NOMO-1 (cell line): ENCODE results near the gene ADAM15.

ENCODE experiments used
- DNase-seq, 2 experiments: peaks; one replicate each; lab custom pipeline; 2025; ENCODE audit not compliant: unreplicated experiment in 2 of 2; lab: John Stamatoyannopoulos, UW

ADAM15 gene

DNA sequence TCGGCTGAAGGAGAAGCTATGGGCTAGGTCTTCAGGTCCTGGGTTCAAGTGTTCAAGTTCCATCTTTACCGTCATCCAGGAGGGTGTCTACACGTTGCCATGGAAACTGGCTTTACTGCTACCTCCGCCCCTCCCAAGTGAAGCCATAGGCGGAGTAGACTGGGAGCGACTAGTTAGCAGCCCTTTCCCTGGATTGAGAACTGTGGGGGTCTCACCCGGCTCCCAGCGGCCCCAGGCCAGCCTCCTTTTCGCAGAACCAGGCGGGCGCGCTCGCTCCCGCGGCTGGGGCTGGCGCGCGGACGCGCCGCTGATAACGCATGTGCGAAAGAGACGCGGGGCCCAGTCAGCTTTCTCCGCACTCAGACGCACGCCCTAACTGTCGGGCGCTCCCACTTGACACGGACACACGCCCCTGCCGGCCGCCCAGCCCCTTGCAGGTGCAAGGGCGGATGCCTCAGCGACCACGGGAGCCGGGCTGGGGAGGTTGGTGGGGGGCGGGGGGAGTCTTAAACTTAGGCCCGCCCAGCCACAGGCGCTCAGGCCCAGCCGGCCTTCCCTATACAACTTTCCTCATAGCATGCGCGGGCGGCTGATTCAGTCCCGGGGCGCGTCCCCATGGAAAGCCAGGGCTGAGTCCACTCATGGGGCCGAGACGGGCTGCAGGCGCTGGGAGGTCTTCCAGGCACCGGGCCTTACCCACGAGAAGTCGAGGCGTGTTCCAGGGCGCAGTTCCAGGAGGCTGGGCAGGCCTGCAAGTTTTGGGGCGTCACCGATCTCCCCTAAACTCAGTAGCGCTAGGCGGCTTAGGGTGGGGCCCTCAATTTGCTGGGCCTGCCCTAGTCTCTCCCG is 19.8 kb downstream of the ADAM15 start:
- DNase-seq, result peak; percentile 77 to 83

DNA sequence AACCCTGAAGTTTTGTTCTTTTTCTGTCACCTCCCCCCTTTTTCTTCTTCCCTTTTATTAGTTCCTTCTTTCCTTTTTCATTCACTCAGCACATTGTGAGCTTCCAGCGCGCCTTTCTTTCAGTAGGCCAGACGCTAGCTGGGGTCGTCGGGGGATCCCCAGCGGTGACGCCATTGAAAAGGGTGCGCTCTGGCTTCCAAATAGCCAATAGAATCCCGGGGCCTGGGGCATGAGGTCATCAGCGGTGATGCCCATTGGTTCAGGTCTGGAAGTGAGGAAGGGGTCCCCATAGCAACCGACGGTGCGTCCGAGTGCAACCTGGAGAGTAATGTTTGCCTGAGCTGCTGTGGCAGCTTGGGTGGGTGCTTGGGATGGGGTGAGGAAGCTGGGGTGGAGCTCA is 20.6 kb downstream of the ADAM15 start:
- DNase-seq, result peak in 1 of 2 experiments; percentile 24

DNA sequence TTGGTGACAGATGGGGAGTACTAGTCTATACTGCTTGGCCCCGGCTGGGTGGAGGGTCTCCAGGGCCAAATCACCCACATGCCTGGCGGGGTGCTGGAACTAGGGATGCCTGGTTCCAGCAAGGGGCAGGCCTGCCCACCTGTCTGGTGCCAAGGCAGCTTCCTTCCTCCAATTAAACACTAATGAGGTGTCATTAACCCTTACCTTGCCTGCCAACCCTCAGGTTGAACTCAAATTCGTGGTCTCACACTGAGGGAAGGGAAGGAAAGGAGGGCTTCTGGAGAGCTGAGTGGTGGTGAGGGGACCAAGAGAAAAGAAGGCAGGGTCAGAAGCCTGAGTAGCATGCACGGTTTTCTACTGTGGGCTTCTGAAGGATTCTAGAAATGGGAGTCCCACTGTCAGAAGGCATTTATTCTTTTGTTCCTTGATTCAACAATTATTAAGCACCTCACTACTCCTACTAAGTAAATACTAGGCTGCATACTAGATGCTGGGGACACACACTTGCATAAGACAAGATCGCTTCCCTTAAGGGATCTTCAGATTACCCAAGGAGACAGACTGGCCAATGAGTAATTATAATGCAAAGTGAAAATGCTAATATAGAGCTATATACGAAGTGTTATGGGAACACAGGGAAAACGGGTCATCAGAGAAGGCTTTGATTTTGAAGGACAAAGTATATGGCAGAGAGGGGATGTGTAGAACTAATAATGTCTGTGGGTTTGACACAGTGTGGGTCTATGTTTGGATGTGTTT is 21.6 kb downstream of the ADAM15 start:
- DNase-seq, result no peak

DNA sequence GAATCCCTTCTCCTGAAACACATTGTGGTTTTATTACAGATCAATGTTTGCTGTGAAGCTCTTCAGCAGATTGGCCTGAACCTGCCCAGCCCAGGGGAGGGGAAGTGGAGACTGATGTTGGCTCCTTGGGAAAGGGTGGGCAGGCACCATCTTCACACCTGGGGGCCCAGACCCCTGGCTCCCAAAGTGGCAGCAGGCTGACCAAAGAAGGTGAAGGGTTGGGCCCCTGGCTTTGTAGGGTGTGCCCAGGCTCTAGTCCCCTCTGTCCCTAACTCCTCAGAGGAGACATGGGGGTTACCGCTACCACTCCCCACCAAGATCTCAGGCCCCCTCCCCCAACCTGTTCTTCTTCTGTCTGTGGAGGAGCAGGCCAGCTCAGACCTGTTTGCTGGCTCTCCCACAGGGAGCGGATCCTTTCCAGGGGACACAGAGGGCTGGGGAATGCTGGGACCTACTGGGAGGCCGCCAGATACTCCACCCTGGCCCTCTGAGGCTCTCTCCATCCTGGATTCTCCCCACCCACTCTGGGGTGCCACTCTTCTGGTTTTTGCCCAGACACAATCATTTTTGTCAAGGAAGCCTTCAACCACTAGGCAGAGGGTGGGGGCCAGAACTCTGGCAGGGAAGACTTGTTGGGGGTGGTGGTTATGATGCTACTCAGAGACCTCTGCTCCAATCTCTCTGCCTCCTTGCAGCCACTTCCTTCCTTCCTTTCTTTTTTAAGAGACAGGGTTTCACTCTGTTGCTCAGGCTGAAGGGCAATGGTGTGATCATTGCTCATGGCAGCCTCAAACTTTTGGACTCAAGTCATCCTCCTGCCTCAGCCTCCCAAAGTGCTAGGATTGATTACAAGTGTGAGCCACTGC is 22.5 kb downstream of the ADAM15 start:
- DNase-seq, result no peak

DNA sequence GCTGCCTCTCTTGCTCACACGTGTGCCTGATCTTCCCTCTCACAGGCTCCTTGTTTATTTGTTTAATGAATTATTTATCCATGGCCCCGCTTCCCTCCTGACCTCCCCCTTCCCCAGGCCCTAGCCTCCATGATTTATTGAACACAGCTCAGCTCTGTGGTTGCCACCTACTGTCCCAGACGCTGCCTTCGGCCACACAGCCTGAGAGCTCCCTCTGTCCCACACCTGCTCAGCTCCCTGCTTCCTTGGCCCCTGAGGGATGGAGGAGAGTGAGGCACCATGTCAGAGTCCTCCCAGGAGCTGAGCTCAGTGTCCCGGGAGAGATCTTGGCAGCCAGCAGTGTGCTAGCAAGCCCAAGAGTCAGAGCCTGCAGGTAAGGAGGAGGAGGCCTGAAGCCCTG is 24.4 kb downstream of the ADAM15 start:
- no peak for DNase-seq

DNA sequence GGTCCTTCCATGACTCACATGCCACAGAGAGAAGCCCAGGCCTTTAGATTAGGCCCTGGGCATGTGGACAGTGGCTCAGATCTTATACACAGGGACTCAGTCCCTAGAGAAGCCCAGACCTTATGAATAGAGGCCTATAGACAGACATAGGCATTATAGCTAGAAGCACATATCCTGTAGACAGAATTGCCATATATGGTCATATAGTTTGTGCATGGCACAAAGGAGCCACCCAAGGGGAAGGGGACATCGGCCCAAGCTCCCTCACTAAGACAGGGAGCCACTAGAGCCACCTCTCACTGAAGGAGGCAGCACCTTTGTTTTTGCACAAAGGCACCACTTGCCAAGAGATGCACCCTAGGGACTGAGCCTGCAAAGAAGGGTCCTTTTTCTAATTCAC is 25.3 kb downstream of the ADAM15 start:
- DNase-seq, result no peak

DNA sequence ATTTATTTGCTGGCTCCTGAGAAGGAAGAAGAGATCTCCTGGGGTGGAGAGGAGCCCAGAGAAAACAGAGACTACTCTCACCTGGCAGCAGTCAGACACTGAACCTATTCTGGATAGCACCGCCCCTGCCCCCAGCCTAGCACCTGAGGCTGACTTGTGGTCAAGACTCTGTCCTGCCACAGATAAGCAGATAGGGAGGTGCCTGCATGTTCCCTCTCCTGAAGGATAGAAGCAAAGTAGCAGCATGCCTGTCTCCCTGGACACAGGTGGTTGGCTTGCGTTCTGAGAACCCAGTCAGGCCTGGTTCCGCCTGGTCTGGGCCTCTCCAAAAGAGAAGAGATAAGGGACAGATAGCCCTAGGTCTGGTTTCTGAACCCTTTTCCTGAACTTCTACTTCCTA is 26.2 kb downstream of the ADAM15 start:
- no peak for DNase-seq

DNA sequence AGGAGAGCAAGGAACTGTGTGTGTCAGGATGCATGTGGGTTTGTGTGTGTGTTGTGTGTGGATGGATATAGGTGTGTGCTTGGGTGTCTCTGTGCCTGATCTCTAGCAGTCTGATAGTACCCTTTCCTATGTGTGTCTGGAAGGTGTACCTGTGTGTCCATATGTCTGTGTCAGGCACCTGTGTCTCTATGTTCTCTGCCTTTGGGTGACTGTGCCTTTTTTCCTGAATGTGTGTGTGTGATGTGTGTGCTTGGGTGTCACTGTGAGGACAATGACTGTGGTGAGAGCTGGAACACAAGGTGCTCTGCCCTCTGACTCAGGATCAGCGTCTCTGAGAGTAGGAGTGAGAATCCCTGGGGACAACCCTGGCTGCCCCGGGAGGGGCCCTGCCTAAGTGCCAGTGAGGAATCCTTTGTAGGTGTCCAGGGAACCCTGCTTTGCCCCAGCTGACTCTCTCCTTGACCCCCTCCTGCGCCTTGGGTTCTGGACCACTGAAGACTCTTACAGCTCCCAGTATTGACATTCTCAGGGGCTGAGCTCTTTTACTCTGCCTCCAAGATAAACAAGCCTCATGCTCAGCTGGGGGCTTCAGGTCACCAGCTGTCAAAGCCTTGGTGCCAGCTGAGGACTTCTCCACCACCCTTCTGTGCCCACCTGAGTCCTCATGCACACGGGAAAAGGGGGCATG is 26.8 kb downstream of the ADAM15 start:
- DNase-seq, result no peak

DNA sequence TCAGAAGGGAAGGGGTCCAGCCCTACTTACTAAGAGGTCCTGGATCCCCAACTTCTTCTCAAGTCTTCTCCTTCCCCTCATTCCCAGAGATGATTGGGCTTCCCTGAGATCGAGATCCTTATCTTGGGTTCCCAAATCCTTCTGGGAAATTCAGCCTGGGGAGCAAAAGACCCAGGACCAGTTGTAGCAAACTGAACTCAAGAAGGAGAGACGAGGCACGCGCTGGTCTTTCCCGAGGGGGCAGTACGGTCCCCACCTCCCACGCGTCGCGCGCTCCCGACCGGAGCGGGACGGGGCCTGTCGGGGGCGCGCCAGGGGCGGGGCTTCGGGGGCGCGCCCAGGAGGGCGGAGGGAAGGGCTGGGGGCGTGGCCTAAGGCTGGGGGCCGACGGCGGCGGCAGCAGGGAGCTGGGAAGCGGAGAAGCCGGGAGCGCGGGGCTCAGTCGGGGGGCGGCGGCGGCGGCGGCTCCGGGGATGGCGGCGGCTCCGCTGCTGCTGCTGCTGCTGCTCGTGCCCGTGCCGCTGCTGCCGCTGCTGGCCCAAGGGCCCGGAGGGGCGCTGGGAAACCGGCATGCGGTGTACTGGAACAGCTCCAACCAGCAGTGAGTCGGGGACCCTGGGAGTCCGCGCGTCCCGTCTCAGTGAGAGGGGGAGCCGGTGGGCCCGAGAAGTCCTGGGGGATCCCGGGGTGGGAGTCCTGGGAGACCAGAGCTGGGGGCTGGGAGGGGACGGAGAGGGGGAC is 27.5 kb downstream of the ADAM15 start, which contains the start of gene EFNA3:
Gene EFNA3, plus strand, starts transcription at position 369 of the 741 bp plus-strand sequence. Its CDS starts 105 bp downstream, at position 474.
- no peak for DNase-seq

GRCh38 chr1:155079210-155079486 is 28.0 kb downstream of the ADAM15 start:
- no peak for DNase-seq

DNA sequence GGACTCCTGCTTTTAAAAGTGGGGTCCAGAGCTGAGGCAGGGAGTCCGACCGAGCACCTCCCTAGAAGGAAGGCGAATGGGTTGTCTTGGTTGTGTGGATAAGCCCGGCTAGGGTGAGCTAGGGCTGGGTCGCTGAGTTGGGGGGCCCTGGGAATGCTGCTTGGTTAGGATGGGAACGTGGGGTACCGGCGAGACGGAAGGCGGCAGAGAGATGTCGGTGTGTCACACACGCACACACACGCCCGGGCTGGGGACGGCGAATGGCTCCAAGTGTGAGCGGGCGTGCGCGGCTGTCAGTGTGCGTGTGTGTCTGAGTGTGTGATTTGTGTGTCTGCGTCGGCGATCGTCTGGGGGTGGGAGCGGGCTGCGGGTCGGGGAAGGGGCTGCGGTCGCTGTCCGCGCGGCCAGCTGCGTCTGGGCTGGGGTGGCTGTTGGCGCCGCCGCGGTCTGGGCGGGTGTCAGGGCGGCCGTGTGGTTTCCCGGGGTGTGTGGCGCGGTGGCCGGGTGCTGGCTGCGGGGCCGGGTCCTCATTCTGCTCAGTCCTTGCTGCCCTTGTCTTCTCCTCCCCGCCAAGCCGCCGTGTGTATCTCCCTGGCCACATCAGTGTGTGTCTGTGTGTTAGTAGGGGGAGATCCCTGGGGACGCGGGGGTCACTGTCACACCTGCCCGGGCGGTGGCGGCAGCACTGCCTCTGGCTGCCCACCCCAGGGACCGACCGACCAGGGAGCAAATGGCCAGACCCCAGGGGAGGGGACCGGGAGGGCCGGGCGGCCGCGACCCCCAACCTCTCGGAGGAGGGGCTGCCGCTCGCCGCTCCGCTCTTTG is 28.6 kb downstream of the ADAM15 start:
- no peak for DNase-seq

DNA sequence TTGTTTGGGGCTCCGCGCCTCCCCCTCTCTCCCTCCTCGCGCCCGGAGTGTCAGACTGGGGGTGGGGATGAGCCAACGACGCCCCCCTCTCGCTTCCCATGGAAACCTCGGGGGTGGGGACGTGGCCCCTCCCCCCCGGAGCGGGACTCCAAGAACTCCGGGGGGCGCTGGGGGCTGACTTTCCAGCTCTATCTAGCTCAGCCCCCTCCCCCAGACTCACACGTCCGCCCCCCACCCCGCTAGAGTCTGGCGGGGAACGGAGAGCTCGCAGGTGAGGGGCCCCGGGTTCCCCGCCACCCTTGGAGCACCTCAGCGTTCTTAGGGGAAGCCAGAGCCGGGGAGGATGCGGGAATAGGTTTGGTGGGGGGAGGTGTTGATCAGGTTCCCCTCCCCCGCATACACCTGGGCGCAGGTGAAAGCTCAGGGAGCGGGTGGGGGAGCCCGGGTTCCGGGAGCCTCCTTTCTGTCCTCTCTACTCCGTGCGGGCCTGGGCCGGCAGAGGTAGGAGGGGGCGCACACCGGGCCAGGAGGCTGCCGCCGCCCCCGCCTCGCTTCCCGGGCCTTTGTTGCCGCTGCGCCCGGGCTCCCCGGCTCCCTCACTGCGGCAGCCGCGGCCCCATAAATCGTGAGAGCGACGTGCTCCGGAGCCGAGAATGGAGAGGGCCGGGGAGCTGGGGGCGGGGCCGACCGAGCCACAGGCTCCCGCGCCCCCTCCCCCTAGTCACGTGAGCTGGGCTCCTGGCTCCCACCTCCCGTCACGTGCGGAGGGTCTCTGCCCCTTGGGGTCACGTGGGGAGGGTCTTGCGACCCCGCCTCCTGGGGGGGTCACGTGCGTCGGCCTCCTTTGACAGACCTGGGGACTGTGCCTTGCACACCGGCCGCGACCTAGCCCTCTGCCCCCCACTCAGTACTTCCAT is 29.5 kb downstream of the ADAM15 start:
- DNase-seq, result no peak

DNA sequence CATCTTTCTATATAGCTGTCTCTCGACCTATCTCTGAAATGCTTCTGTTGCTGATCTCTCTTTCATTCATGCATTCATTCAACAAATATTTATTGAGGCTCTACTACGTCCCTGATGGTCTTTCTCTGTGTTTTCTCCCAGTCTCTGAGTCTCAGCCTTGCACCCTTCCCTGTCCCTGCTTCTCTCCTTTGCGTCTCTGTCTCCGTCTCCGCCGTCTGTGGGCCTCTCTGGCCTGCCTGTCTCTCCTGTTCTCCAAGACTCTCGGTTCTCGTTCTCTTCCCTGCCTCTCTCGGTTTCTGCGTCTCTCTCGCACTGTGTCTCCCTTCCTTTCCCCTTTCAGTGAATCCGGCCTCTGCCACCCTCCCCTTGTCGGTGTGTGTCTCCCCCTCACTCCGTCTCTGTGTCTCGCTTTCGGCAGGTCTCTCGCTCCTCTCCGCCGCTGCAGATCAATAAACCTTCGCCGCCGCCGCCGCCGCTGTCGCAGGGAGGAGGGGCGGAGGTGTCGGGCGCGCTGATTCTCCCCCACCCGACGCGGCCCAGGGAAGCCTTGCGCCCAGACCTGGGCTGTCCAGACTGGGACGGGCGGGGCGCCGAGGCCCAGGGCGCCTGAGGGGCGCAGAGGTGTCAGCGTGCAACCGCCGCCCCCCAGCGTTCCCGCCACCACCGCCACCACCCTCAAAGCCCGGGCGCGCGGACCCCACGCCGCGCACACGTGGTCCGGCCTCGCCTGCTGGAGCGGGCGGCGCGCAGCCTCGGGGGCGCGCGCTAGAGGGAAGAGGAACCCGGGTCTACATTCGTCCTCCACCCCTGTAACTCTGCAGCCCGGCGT is 30.6 kb downstream of the ADAM15 start:
- peak; percentile 20 to 26 for DNase-seq

GRCh38 chr1:155082301-155083051 is 31.4 kb downstream of the ADAM15 start:
- DNase-seq, result no peak

DNA sequence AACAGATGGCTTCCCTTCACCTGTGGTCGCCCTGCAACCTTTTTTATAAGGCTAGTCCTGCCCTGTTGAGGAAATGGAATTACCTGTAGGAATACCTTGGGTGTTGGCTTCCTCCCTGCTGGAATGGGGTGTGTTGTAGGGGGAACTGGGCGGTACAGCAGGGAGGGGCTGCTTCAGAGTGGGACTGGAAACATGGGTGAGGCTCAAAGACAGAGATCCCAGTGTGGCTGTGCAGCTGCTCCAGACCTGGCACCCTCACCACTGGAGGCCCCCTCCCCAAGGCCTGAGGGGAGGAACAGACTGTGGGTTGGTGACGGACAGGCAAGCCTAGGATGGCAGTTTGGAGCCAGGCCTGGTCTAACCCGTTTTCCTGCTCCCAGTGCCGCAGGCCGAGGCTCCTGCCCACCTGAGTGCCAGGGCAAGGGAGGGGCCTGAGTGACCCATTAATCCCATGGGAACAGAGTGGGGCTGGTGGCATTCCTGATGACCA is 32.0 kb downstream of the ADAM15 start:
- DNase-seq, result no peak
